K562 (cell line): ENCODE data around the gene GBX1. TPM values are rescaled to one million over a fixed set of nuclear protein-coding genes. Genes with fewer than 3 reads are reported as not detected.

Experiments used
- ATAC-seq: fragments of 200-7000 bp; cut with Tn5 transposase; 3 replicates; pipeline ENCODE4 v1.9.1; 2020; ENCODE audit warnings: moderate library complexity
- BruUV-seq: library from RNA; stranded (reverse); fragments of 400-500 nt; replicated peaks from 2 replicates; lab custom pipeline; 2021; lab: Mats Ljungman, UMichigan
- CTCF ChIA-PET: fragments of 300-600 bp; formaldehyde crosslinking; extraction: SDS; loops from one replicate; lab custom pipeline; 2021; ENCODE audit warnings: low intra/inter-chr PET ratio; lab: Yijun Ruan, JAX
- POLR2A ChIA-PET: fragments of 300-600, 350-650 bp; sonication (Branson Sonifier 250); formaldehyde crosslinking; extraction: SDS; loops from one replicate; lab custom pipeline; 2021; ENCODE audit warnings: antibody characterized with exemption, inconsistent platforms; lab: Yijun Ruan, JAX
- DNase-seq, 4 experiments: peaks; one replicate each; pipeline versions ENCODE4 v3.0.0 to v3.0.0-alpha.2; 2011 to 2018; ENCODE audit warnings: low spot score in 3 of 4, mixed read lengths in 3 of 4; ENCODE audit errors: extremely low read depth in 1 of 4
- FAIRE-seq: peaks from 2 replicates; lab custom pipeline; 2011; peaks lifted over from hg19 to GRCh38; lab: Jason Lieb, UNC
- H2AFZ ChIP-seq: 2 replicates; pipeline ENCODE4 v1.6.0; 2011; ENCODE audit warnings: low read depth, low read length, control low read depth, inconsistent platforms
- H3K27ac ChIP-seq: fragments of 200-600 bp; 3 replicates; pipeline ENCODE4 v1.8.0; 2011; ENCODE audit warnings: low read depth, mild to moderate bottlenecking, control low read depth, inconsistent platforms, low read length, moderate library complexity, mixed read lengths; ENCODE audit errors: extremely low read depth
- H3K27me3 ChIP-seq, 2 experiments: fragments of 300-600 bp in 1 of 2; 2 replicates in 1 of 2; 3 replicates in 1 of 2; pipeline versions ENCODE4 v1.6.0 to v1.8.0; 2011; ENCODE audit warnings: inconsistent platforms in 2 of 2, low read length in 2 of 2, mild to moderate bottlenecking in 1 of 2, mixed read lengths in 1 of 2, moderate library complexity in 1 of 2; ENCODE audit not compliant: control insufficient read depth in 2 of 2, insufficient read depth in 2 of 2
- H3K36me3 ChIP-seq: fragments of 300-600 bp; 3 replicates; pipeline ENCODE4 v1.8.0; 2011; ENCODE audit warnings: mild to moderate bottlenecking, low read length, inconsistent platforms; ENCODE audit not compliant: control insufficient read depth, insufficient read depth
- H3K4me1 ChIP-seq, 2 experiments: fragments of 200-600 bp in 1 of 2; replicated peaks in 1 of 2; 2 replicates in 1 of 2; 3 replicates in 1 of 2; pipeline versions ENCODE4 v1.5.1 to v1.8.0; 2011; ENCODE audit warnings: inconsistent platforms in 2 of 2, low read length in 2 of 2, mild to moderate bottlenecking in 1 of 2, mixed read lengths in 1 of 2, moderate library complexity in 1 of 2; ENCODE audit not compliant: control insufficient read depth in 2 of 2, insufficient read depth in 2 of 2
- H3K4me2 ChIP-seq: 2 replicates; pipeline ENCODE4 v1.6.1; 2011; ENCODE audit warnings: low read length, control low read depth, inconsistent platforms, mixed read lengths; ENCODE audit not compliant: insufficient read depth
- H3K4me3 ChIP-seq: fragments of 200-600 bp; sonication (generic), shearing (Covaris generic); 2 replicates; pipeline ENCODE4 v1.5.1; 2016; ENCODE audit warnings: control low read depth, inconsistent platforms
- H3K79me2 ChIP-seq: fragments of 200-600 bp; 3 replicates; pipeline ENCODE4 v1.8.0; 2011; ENCODE audit warnings: low read length, inconsistent platforms; ENCODE audit not compliant: control insufficient read depth, insufficient read depth
- H3K9ac ChIP-seq, 2 experiments: 2 replicates each; pipeline versions ENCODE4 v1.6.0 to v1.6.1; 2011; ENCODE audit warnings: low read depth in 2 of 2, low read length in 2 of 2, control low read depth in 1 of 2, inconsistent platforms in 1 of 2, mild to moderate bottlenecking in 1 of 2, mixed read lengths in 1 of 2; ENCODE audit not compliant: insufficient read depth in 1 of 2
- H3K9me1 ChIP-seq: one replicate; pipeline ENCODE4 v1.6.0; 2011; ENCODE audit warnings: inconsistent platforms, mild to moderate bottlenecking, low read length, moderate library complexity; ENCODE audit not compliant: control insufficient read depth, insufficient read depth
- H3K9me3 ChIP-seq: replicated peaks from 2 replicates; pipeline ENCODE4 v1.5.1; 2011; ENCODE audit warnings: low read depth, low read length, inconsistent platforms; ENCODE audit not compliant: control insufficient read depth, insufficient read depth
- H4K20me1 ChIP-seq: replicated peaks from 2 replicates; pipeline ENCODE4 v1.6.1; 2011; ENCODE audit warnings: low read length, inconsistent platforms, mixed read lengths; ENCODE audit not compliant: control insufficient read depth, insufficient read depth
- ADNP ChIP-seq: fragments of 200-800 bp; sonication (Bioruptor generic); IDR thresholded peaks from 2 replicates; pipeline ENCODE4 v1.6.1; 2016; ENCODE audit warnings: missing genetic modification characterization, missing compliant biosample characterization
- ARID3A ChIP-seq: IDR thresholded peaks from 2 replicates; pipeline ENCODE4 v1.6.1; 2012; ENCODE audit warnings: low read depth, low read length, improper control_type of control experiment, borderline replicate concordance
- POLR2A ChIP-seq: fragments of 450-650 bp; conservative IDR thresholded peaks from 2 replicates; pipeline ENCODE4 v1.6.1; 2016
- SUPT5H ChIP-seq: fragments of 450-650 bp; IDR thresholded peaks from 2 replicates; pipeline ENCODE4 v1.6.1; 2016
- WGBS: fragments of 100-300 bp; shearing (Covaris generic); methylation state at CpG from one replicate; pipeline ENCODE4 v1.1.6; 2016; ENCODE audit warnings: low coverage, mixed read lengths; ENCODE audit not compliant: insufficient coverage; ENCODE audit errors: missing lambda C conversion rate; 5-methylcytosine and 5-hydroxymethylcytosine counted together
- in situ Hi-C: fragments of 300-500 bp; cut with MboI; formaldehyde crosslinking; loops from 4 replicates; pipeline ENCODE4 v1.15.0; 2018; ENCODE audit warnings: inconsistent platforms, mixed read lengths
- intact Hi-C: fragments of 100-400 bp; cut with micrococcal nuclease; formaldehyde crosslinking; loops from 2 replicates; pipeline ENCODE4 v1.14.2; 2022
- polyA plus RNA-seq, 8 experiments: library from polyadenylated mRNA; depleted of rRNA in 4 of 8; stranded (reverse) in 5 of 8; unstranded in 3 of 8; fragments of >200 nt; fragmentation: Nextera tagmentation in 2 of 8; fragmentation: Illumina TruSeq in 1 of 8; extraction: Ambion mirVana in 2 of 8; extraction: Trizol in 1 of 8; gene quantifications; 2 replicates each; pipeline versions ENCODE4 v1.2.1 to v1.2.3, GENCODE V29; 2011 to 2014; ENCODE audit warnings: inconsistent platforms in 1 of 8, missing spikeins in 1 of 8
- total RNA-seq, 7 experiments: library from RNA; depleted of rRNA in 6 of 7; stranded (reverse); fragments of >200 nt in 6 of 7; fragmentation: Illumina TruSeq in 2 of 7; extraction: Trizol in 2 of 7; gene quantifications; 2 replicates each; pipeline versions ENCODE4 v1.2.1 to v1.2.3, GENCODE V29; 2011 to 2021; ENCODE audit warnings: low replicate concordance in 1 of 7

The GBX1 gene
- total and polyA plus RNA-seq, 9 of the 15 experiments (the other 6 are each of a cell fraction or from before 2014, with no cell fraction given): not detected

GRCh38 chr7:151210087-151210854 is 42.8 kb upstream of the GBX1 start, which contains the start of gene H2BK1 (continued):
- TF ChIP-seq ARID3A: no peak

GRCh38 chr7:151209588-151209987 is 42.1 kb upstream of the GBX1 start:
- H3K4me2 ChIP-seq: no peak overlapping the region
- H3K27ac ChIP-seq: no peak overlapping the region
- peaks cover 14 to 16% of the 10 kb centered on the region in 2 experiments; a peak in 4 of 5 replicates for H3K27me3 ChIP-seq
- in situ Hi-C loops (no loop called here), intact Hi-C loops (no loop called here)
- no peaks in the 10 kb centered on the region for H3K9me1 ChIP-seq
- BruUV-seq: no TSS peak
- H2AFZ ChIP-seq: no peak overlapping the region
- FAIRE-seq (no peak), ATAC-seq (no peak), DNase-seq (no peak)
- ChIA-PET POLR2A (interaction anchor here (1.0 to 1.6 kb wide), 4 partner anchors 9 to 95 kb away, joined by 4 to 6 read pairs (median 5); partner anchors contain the start of gene ABCF2), CTCF (no interaction called here)
- no peak overlapping the region for H3K9ac ChIP-seq
- peaks cover 37% of the 10 kb centered on the region for H4K20me1 ChIP-seq
- 63% methylated on average over 6 of the region's 6 CpGs for WGBS
- no peaks in the 10 kb centered on the region for H3K79me2 ChIP-seq
- no peaks in the 10 kb centered on the region for H3K9me3 ChIP-seq
- peak; percentile 52; the same call in 1 of the 2 replicates for TF ChIP-seq POLR2A
- no peak for TF ChIP-seq ADNP (tag)
- 0 out of 2 replicates have a peak, but pooled peaks have one; percentile 38 for TF ChIP-seq SUPT5H
- no peak overlapping the region for H3K4me3 ChIP-seq
- H3K36me3 ChIP-seq: peaks cover 27% of the 10 kb centered on the region
- peaks cover 13 to 15% of the 10 kb centered on the region in 2 experiments for H3K4me1 ChIP-seq
